GM12874 (cell line): ENCODE data around the gene CBX4.

Source experiments
- CTCF ChIP-seq: IDR thresholded peaks from 2 replicates; pipeline ENCODE4 v1.5.1; 2011; ENCODE audit warnings: low read depth, mild to moderate bottlenecking, control low read depth, low read length, moderate library complexity; ENCODE audit not compliant: insufficient read depth

Gene CBX4

GRCh38 chr17:79841369-79842135 is 2.3 kb upstream of the CBX4 start:
- no peak for TF ChIP-seq CTCF

DNA sequence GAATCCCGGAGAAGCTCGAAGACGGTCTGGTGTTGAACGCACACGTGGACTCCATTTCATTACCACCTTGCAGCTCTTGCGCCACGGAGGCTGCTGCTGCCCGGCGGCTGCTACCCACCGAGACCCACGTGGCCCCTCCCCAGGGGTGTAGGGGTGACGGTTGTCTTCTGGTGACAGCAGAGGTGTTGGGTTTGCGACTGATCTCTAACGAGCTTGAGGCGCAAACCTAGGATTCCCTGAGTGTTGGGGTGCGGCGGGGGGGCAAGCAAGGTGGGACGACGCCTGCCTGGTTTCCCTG is 1.7 kb upstream of the CBX4 start:
- TF ChIP-seq CTCF = no peak

DNA sequence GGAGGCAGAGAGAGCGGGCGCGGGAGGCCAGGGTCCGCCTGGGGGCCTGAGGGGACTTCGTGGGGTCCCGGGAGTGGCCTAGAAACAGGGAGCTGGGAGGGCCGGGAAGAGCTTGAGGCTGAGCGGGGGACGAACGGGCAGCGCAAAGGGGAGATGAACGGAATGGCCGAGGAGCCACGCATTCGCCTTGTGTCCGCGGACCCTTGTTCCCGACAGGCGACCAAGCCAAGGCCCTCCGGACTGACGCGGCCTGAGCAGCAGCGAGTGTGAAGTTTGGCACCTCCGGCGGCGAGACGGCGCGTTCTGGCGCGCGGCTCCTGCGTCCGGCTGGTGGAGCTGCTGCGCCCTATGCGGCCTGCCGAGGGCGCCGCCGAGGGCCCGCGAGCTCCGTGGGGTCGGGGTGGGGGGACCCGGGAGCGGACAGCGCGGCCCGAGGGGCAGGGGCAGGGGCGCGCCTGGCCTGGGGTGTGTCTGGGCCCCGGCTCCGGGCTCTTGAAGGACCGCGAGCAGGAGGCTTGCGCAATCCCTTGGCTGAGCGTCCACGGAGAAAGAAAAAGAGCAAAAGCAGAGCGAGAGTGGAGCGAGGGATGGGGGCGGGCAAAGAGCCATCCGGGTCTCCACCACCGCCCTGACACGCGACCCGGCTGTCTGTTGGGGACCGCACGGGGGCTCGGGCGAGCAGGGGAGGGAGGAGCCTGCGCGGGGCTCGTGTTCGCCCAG is 1.2 kb upstream of the CBX4 start:
- TF ChIP-seq CTCF = peak; percentile 30

DNA sequence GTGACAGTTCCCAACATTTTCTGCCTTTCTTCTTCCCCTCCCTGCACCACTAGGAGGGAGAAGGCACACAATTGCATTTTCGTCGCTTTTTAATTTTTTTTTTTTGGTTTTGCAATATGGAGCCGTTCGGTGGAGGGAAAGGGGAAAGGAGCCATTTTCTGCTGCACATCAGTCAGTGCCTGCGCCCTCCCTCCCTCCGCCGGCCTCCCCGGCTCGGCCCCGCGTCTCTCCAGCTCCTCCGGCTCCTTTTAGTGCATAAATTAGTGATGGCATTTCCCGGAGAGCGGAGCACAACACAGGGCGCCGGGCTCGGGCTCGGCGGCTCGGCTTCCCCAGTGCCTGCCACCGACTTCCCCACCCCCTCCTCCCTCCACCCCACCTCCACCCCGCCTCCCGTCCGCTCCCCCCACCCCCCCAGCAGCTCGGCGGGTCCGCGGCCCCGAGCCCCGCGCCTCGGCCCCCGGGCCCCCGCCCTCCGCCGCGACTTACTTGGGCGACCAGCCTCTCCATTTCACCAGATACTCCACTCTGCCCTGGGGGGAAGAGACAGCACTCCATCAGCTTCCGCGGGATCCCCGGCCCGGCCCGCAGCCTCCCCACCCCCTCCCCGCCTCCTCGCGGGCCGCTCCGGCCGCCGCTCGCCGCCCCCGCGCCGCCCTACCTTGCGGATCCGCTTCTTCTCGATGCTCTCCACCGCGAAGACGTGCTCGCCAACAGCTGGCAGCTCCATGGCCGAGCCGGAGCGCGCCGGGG is 542 bp downstream of the CBX4 start:
- TF ChIP-seq CTCF = no peak

- no peak for TF ChIP-seq CTCF
Measured at GRCh38 chr17:79837888-79838521, 1.2 kb downstream of the CBX4 start.

GRCh38 chr17:79836972-79837887 is 2.0 kb downstream of the CBX4 start:
- TF ChIP-seq CTCF = 0 out of 2 replicates have a peak, but pooled peaks have one; percentile 1
